Astrocyte (in vitro differentiated cells and primary cell): ENCODE measurements around the gene DDX23.

Source experiments
- EZH2 ChIP-seq: IDR thresholded peaks from 2 replicates; pipeline ENCODE4 v1.6.1; 2012; ENCODE audit warnings: mild to moderate bottlenecking, low read length, inconsistent platforms; ENCODE audit not compliant: insufficient read depth
- TF ChIP-seq, protein P1 (sequence below): IDR thresholded peaks from 2 replicates; pipeline ENCODE4 v1.5.1; 2011; ENCODE audit warnings: low read depth, mild to moderate bottlenecking, inconsistent platforms, low read length, moderate library complexity; ENCODE audit not compliant: insufficient read depth

DNA sequence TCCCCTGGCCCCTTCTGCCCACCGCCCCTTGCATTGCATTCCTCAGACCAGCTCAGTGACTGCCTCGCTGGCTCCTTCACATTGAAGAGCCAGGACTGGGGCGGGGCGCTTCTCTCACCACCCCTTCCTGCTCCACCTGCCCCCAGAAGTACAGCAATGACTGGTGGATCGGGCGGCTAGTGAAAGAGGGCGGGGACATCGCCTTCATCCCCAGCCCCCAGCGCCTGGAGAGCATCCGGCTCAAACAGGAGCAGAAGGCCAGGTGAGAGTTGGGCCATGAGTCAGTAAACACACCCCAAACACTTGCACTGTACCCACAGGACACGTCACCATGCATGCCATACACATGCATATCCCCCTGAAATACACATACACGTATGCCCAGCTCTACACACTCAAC lies 27.9 kb downstream of the DDX23 start:
- TF ChIP-seq, protein P1, sequence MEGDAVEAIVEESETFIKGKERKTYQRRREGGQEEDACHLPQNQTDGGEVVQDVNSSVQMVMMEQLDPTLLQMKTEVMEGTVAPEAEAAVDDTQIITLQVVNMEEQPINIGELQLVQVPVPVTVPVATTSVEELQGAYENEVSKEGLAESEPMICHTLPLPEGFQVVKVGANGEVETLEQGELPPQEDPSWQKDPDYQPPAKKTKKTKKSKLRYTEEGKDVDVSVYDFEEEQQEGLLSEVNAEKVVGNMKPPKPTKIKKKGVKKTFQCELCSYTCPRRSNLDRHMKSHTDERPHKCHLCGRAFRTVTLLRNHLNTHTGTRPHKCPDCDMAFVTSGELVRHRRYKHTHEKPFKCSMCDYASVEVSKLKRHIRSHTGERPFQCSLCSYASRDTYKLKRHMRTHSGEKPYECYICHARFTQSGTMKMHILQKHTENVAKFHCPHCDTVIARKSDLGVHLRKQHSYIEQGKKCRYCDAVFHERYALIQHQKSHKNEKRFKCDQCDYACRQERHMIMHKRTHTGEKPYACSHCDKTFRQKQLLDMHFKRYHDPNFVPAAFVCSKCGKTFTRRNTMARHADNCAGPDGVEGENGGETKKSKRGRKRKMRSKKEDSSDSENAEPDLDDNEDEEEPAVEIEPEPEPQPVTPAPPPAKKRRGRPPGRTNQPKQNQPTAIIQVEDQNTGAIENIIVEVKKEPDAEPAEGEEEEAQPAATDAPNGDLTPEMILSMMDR, result no peak
- TF ChIP-seq EZH2, result no peak
